PFSK-1 (cell line): ENCODE data around the gene RAPGEF2.

Source experiments
- POLR2AphosphoS5 ChIP-seq: IDR thresholded peaks from 2 replicates; pipeline ENCODE4 v1.6.1; 2012; ENCODE audit warnings: low read depth, mild to moderate bottlenecking, control low read depth, low read length, moderate library complexity
- SIN3A ChIP-seq: IDR thresholded peaks from 2 replicates; pipeline ENCODE4 v1.6.1; 2012; ENCODE audit warnings: mild to moderate bottlenecking, low read length, moderate library complexity, borderline replicate concordance; ENCODE audit not compliant: insufficient read depth
- TAF1 ChIP-seq: IDR thresholded peaks from 2 replicates; pipeline ENCODE4 v1.6.1; 2012; ENCODE audit warnings: low read length, control low read depth, borderline replicate concordance; ENCODE audit not compliant: insufficient read depth
- TF ChIP-seq, protein P1 (sequence below), 2 experiments: IDR thresholded peaks; 2 replicates each; pipeline versions ENCODE4 v1.6.1 to v1.8.0; 2011 to 2012; ENCODE audit warnings: low read depth in 2 of 2, low read length in 2 of 2, control low read depth in 1 of 2, inconsistent platforms in 1 of 2, mild to moderate bottlenecking in 1 of 2, moderate library complexity in 1 of 2; ENCODE audit not compliant: insufficient read depth in 1 of 2

DNA sequence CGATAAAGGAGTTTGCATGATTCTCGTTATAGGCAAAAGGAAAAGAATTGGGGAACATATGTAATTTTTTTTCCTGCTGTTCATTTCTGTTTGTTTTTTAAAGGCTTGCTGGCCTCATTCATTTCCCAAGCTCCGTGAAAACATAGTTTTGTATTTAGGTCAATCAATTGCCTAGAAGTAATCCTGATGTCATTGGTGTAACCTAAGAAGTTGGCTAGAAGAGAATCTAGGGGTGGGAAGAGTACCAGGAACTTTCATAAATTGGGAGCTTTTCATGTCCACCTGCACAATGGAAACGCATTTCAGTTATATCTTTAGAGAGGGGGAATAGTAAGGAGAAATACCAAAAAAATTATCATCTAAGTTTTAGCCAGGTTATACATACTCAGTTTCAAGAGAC is 3.8 kb downstream of the RAPGEF2 start:
- no peak for TF ChIP-seq POLR2AphosphoS5
- TF ChIP-seq, protein P1, sequence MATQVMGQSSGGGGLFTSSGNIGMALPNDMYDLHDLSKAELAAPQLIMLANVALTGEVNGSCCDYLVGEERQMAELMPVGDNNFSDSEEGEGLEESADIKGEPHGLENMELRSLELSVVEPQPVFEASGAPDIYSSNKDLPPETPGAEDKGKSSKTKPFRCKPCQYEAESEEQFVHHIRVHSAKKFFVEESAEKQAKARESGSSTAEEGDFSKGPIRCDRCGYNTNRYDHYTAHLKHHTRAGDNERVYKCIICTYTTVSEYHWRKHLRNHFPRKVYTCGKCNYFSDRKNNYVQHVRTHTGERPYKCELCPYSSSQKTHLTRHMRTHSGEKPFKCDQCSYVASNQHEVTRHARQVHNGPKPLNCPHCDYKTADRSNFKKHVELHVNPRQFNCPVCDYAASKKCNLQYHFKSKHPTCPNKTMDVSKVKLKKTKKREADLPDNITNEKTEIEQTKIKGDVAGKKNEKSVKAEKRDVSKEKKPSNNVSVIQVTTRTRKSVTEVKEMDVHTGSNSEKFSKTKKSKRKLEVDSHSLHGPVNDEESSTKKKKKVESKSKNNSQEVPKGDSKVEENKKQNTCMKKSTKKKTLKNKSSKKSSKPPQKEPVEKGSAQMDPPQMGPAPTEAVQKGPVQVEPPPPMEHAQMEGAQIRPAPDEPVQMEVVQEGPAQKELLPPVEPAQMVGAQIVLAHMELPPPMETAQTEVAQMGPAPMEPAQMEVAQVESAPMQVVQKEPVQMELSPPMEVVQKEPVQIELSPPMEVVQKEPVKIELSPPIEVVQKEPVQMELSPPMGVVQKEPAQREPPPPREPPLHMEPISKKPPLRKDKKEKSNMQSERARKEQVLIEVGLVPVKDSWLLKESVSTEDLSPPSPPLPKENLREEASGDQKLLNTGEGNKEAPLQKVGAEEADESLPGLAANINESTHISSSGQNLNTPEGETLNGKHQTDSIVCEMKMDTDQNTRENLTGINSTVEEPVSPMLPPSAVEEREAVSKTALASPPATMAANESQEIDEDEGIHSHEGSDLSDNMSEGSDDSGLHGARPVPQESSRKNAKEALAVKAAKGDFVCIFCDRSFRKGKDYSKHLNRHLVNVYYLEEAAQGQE (IDR thresholded peaks at IDR 0.05; ENCODE audit: insufficient read depth in 1 of 2, low read depth in 2 of 2, low read length in 2 of 2), result no peak
- TF ChIP-seq TAF1, result no peak
- TF ChIP-seq SIN3A, result no peak
